GM12874 (cell line): ENCODE results near the gene NOVA1.

ENCODE experiments used
- TF ChIP-seq, protein P1 (sequence below): IDR thresholded peaks from 2 replicates; pipeline ENCODE4 v1.5.1; 2011; ENCODE audit warnings: low read depth, mild to moderate bottlenecking, control low read depth, low read length, moderate library complexity; ENCODE audit not compliant: insufficient read depth

The NOVA1 gene

DNA sequence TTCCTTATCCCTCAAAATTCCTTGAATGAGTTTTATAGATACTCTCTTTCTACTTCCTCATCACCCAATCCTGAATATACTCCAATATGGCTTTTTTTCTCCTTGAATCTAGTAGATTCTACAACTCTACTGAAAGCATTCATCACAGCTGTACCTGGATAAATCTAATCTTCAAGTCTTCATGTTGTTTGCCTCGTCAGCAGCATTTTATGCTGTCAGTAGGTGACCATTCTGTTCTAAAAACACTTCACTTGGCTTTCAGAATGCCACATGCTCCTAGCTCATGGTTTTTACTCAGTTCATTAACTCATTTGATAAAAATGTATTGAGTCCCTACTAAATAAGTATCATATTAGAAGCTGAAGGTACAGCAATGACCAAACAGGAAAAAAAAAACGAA is 113.3 kb downstream of the NOVA1 start:
- TF ChIP-seq, protein P1, sequence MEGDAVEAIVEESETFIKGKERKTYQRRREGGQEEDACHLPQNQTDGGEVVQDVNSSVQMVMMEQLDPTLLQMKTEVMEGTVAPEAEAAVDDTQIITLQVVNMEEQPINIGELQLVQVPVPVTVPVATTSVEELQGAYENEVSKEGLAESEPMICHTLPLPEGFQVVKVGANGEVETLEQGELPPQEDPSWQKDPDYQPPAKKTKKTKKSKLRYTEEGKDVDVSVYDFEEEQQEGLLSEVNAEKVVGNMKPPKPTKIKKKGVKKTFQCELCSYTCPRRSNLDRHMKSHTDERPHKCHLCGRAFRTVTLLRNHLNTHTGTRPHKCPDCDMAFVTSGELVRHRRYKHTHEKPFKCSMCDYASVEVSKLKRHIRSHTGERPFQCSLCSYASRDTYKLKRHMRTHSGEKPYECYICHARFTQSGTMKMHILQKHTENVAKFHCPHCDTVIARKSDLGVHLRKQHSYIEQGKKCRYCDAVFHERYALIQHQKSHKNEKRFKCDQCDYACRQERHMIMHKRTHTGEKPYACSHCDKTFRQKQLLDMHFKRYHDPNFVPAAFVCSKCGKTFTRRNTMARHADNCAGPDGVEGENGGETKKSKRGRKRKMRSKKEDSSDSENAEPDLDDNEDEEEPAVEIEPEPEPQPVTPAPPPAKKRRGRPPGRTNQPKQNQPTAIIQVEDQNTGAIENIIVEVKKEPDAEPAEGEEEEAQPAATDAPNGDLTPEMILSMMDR: no peak

DNA sequence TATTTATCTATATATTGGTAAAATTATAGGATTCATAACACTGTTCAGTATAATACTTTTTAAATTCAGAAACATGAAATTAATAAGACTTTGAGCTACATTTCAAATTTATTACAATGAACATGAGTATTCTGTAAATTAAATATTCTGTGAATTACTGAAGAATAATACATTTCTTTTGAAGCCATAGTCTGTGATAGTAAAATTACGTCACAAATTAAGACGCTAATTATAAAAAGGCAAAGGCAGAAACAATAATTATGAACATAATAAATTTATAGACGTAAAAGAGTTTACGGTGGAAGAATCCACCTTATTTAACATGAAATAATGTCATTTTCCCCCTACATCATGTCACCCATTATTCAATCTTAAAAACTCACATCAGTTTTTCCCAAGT is 118.9 kb downstream of the NOVA1 start:
- TF ChIP-seq, protein P1: no peak

DNA sequence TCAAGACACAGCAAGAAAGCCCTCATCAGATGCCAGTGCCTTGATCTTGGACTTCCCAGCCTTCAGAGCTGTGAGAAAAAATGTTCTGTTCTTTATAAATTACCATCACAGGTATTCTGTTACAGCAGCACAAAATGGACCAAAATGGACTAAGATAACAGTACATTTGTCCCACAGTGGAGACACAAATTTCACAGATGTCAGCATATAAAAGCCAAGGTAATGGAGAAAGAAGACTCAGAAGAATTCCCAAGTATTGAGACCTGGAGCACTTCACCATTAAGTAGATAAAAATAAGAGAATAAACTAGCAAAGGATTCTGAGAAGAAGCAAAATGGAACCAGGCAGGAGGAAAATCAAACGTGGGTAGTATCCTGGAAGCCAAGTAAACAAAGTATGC is 131.0 kb downstream of the NOVA1 start:
- TF ChIP-seq, protein P1: no peak

DNA sequence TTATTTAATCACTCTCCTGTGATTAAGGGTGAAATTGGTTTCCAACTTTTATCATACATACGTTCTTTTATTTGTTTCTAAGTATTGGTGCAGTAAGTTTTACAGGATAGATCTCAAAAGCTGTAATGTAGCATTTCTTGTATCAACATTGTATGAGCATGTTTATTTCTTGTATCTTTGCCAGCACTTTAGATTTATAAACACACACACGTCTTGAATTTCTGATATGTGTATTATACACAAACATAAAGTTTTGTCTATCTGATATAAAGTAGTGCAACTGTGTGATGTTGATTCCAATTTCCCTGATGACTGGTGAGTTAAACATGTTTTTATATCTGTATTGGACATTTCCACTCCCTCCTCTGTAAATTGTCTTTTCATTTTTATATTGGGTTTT is 134.7 kb downstream of the NOVA1 start:
- TF ChIP-seq, protein P1: no peak

- TF ChIP-seq, protein P1: no peak
These were observed 143.7 kb downstream of the NOVA1 start for GRCh38 chr14:26454105-26454504.

- TF ChIP-seq, protein P1: no peak
These were observed 149.5 kb downstream of the NOVA1 start for GRCh38 chr14:26448181-26448855.

- TF ChIP-seq, protein P1: no peak
These were observed 153.0 kb downstream of the NOVA1 start for GRCh38 chr14:26444822-26445221.

GRCh38 chr14:26443654-26444053 is 154.2 kb downstream of the NOVA1 start:
- TF ChIP-seq, protein P1: no peak
